Astrocyte (in vitro differentiated cells and primary cell): ENCODE data around the gene AKAP13. TPM values are rescaled to one million over a fixed set of nuclear protein-coding genes. Genes with fewer than 3 reads are reported as not detected.

Source experiments
- DNase-seq: peaks from one replicate; pipeline ENCODE4 v3.0.0-alpha.2; 2010; ENCODE audit warnings: low read depth
- FAIRE-seq: peaks from 2 replicates; lab custom pipeline; 2011; peaks lifted over from hg19 to GRCh38; lab: Jason Lieb, UNC
- H2AFZ ChIP-seq: 2 replicates; pipeline ENCODE4 v1.6.0; 2012; ENCODE audit warnings: low read depth, low read length, inconsistent platforms
- H3K27ac ChIP-seq: 2 replicates; pipeline ENCODE4 v1.5.1; 2011; ENCODE audit warnings: low read depth, low read length, inconsistent platforms
- H3K27me3 ChIP-seq: 2 replicates; pipeline ENCODE4 v1.6.0; 2011; ENCODE audit warnings: low read length, inconsistent platforms; ENCODE audit not compliant: insufficient read depth
- H3K36me3 ChIP-seq: 2 replicates; pipeline ENCODE4 v1.5.1; 2011; ENCODE audit warnings: low read length, inconsistent platforms; ENCODE audit not compliant: insufficient read depth
- H3K4me1 ChIP-seq: 2 replicates; pipeline ENCODE4 v1.5.1; 2011; ENCODE audit warnings: low read length, inconsistent platforms; ENCODE audit not compliant: insufficient read depth
- H3K4me2 ChIP-seq: 2 replicates; pipeline ENCODE4 v1.6.0; 2012; ENCODE audit warnings: low read length, inconsistent platforms
- H3K4me3 ChIP-seq: 2 replicates; pipeline ENCODE4 v1.5.1; 2011; ENCODE audit warnings: low read depth, mild to moderate bottlenecking, low read length, inconsistent platforms; ENCODE audit not compliant: insufficient read depth
- H3K79me2 ChIP-seq: 2 replicates; pipeline ENCODE4 v1.6.0; 2012; ENCODE audit warnings: mild to moderate bottlenecking, low read length, inconsistent platforms; ENCODE audit not compliant: insufficient read depth
- H3K9ac ChIP-seq: 2 replicates; pipeline ENCODE4 v1.6.0; 2012; ENCODE audit warnings: mild to moderate bottlenecking, low read length, inconsistent platforms
- H3K9me3 ChIP-seq: 2 replicates; pipeline ENCODE4 v1.5.1; 2012; ENCODE audit warnings: low read depth, mild to moderate bottlenecking, low read length, inconsistent platforms; ENCODE audit not compliant: insufficient read depth
- H4K20me1 ChIP-seq: 2 replicates; pipeline ENCODE4 v1.6.0; 2012; ENCODE audit warnings: low read length, inconsistent platforms; ENCODE audit not compliant: insufficient read depth
- H3K27ac Mint-ChIP-seq: one replicate; pipeline ENCODE4 v1.8.0; 2021; ENCODE audit warnings: mild to moderate bottlenecking, mixed read lengths; ENCODE audit not compliant: unreplicated experiment
- H3K27me3 Mint-ChIP-seq: one replicate; pipeline ENCODE4 v1.8.0; 2021; ENCODE audit warnings: low read depth, mixed read lengths; ENCODE audit not compliant: unreplicated experiment
- H3K36me3 Mint-ChIP-seq: one replicate; pipeline ENCODE4 v1.8.0; 2021; ENCODE audit warnings: low read depth, mixed read lengths; ENCODE audit not compliant: unreplicated experiment
- H3K4me1 Mint-ChIP-seq: one replicate; pipeline ENCODE4 v1.8.0; 2021; ENCODE audit warnings: low read depth, mixed read lengths; ENCODE audit not compliant: unreplicated experiment
- H3K4me3 Mint-ChIP-seq: one replicate; pipeline ENCODE4 v1.8.0; 2021; ENCODE audit warnings: mild to moderate bottlenecking, moderate library complexity, mixed read lengths; ENCODE audit not compliant: unreplicated experiment
- H3K9me3 Mint-ChIP-seq: one replicate; pipeline ENCODE4 v1.8.0; 2021; ENCODE audit warnings: mild to moderate bottlenecking, mixed read lengths; ENCODE audit not compliant: unreplicated experiment
- CTCF ChIP-seq: IDR thresholded peaks from 2 replicates; pipeline ENCODE4 v1.5.1; 2011; ENCODE audit warnings: low read depth, mild to moderate bottlenecking, inconsistent platforms, low read length, moderate library complexity; ENCODE audit not compliant: insufficient read depth
- EZH2 ChIP-seq: IDR thresholded peaks from 2 replicates; pipeline ENCODE4 v1.6.1; 2012; ENCODE audit warnings: mild to moderate bottlenecking, low read length, inconsistent platforms; ENCODE audit not compliant: insufficient read depth
- total RNA-seq: library from RNA; stranded (reverse); gene quantifications from 2 replicates; pipeline ENCODE4 v1.2.1, GENCODE V29; 2021

AKAP13 gene
- total RNA-seq, 1 donor from 2014 or later = 98.2 TPM

DNA sequence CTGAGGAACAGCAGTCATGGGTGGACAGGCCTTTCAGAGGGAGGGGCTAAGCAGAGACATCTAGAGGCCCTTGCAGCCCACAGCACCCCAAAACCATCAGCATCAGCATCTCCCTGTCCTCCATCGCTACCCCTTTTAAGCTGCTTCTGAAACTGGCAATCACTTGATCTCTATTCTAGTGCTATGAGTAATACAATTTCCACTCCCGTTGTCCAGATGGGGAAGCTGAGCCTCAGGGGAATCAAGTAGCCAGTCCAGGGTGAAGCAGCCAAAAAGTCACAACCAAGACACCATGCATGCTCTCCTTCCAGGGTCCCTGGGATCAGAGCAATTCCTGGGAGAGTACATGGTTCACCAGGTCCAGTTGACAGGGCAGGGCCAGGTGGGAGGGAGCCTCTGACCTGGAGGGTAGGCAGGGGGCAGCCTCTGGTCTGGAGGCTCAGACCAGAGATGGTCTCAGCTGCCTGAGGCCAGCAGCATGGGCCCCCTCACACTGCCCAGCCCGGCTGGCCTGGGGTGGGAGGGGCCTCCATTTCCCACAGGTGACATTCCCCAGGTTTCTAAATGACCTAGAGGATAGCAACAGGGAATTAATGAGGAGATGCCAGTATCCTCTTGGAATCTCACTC lies 384.4 kb downstream of the AKAP13 start:
- Histone ChIP-seq H3K9me3 (no peaks in the 10 kb centered on the region), H2AFZ (no peak overlapping the region), H3K4me3 (no peak overlapping the region), H3K79me2 (peaks cover 49% of the 10 kb centered on the region), H4K20me1 (peaks cover 82% of the 10 kb centered on the region), H3K4me2 (peak overlapping the region; percentile 1), H3K9ac (no peak overlapping the region), H3K4me1 (peaks cover 31% of the 10 kb centered on the region), H3K27ac (no peak overlapping the region), H3K36me3 (no peaks in the 10 kb centered on the region), H3K27me3 (no peaks in the 10 kb centered on the region)
- H3K4me1 Mint-ChIP-seq = peaks cover 13% of the 10 kb centered on the region
- TF ChIP-seq CTCF (no peak), EZH2 (no peak)
- peaks cover 2% of the 10 kb centered on the region for H3K9me3 Mint-ChIP-seq
- H3K27me3 Mint-ChIP-seq = no peaks in the 10 kb centered on the region
- DNase-seq (peak; percentile 43), FAIRE-seq (no peak)
- no peak overlapping the region for H3K27ac Mint-ChIP-seq
- no peak overlapping the region for H3K4me3 Mint-ChIP-seq
- H3K36me3 Mint-ChIP-seq = peaks cover 13% of the 10 kb centered on the region

DNA sequence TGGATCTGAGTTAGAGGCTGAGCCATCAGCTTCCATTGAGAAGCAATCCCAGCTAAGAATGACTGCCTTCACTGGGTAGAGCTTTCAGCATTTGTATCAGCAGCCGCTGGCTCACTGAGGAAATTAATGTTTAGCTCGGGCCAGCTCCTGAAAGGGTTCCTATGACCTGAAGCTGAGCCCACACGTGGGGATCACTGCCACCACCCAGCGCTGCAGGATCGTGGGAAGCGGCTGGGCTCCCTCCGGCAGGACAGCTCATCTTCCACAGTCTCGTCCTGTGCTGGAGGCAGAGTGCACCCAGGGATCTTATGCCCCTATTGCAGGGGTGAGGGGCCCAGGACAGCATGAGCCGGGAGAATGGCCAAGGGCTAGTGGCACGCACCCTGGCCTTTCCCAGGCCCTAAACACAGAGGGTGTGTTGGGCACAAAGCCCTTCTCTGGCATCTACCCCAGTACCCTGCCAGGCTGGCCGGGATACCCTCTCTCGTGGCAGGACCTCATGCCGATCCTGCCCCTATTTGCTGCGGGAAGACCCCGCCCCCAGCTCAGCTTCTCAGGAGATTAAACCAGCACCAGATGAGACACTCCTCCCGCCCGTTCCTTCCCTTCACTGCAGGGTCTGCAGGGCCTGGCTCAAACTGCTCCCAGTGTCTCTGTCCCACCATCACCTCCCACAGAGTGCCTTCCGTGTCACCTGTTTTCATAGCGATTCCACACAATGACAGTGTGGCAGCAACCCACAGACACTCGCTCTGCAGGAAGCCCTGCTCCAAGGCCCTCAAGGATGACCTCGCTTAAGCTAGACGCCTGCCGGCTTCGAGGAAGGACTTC lies 385.8 kb downstream of the AKAP13 start:
- H3K27me3 ChIP-seq = no peaks in the 10 kb centered on the region
- no peak overlapping the region for H3K4me2 ChIP-seq
- H3K4me3 Mint-ChIP-seq = no peak overlapping the region
- no peak overlapping the region for H3K9ac ChIP-seq
- H3K9me3 Mint-ChIP-seq = peaks cover 2% of the 10 kb centered on the region
- H4K20me1 ChIP-seq = peaks cover 86% of the 10 kb centered on the region
- no peaks in the 10 kb centered on the region for H3K36me3 ChIP-seq
- H3K36me3 Mint-ChIP-seq = peaks cover 16% of the 10 kb centered on the region
- FAIRE-seq (no peak), DNase-seq (no peak)
- no peak overlapping the region for H3K4me3 ChIP-seq
- H3K79me2 ChIP-seq = peaks cover 63% of the 10 kb centered on the region
- H3K27me3 Mint-ChIP-seq = no peaks in the 10 kb centered on the region
- H3K27ac ChIP-seq = no peak overlapping the region
- no peaks in the 10 kb centered on the region for H3K9me3 ChIP-seq
- TF ChIP-seq CTCF (no peak), EZH2 (no peak)
- H3K4me1 Mint-ChIP-seq = peaks cover 22% of the 10 kb centered on the region
- H3K27ac Mint-ChIP-seq = no peak overlapping the region
- peaks cover 43% of the 10 kb centered on the region for H3K4me1 ChIP-seq
- H2AFZ ChIP-seq = no peak overlapping the region
